Liver (tissue), 3 donors: ENCODE data around the gene FPR3.
"Not testable (repeated sequence)": the region's sequence is repeated elsewhere in the genome, so short reads cannot be mapped to it uniquely, and the experiment has no call there.

Experiments
- CTCF ChIP-seq: fragments of 150-350 bp; IDR thresholded peaks from 2 replicates; pipeline ENCODE4 v1.5.1; 2017; ENCODE audit warnings: improper control_type of control experiment, low read depth, low read length; ENCODE audit not compliant: missing input control
- EGR1 ChIP-seq, 2 donors: IDR thresholded peaks; 2 replicates each; pipeline ENCODE4 v1.6.1; 2016 to 2018; ENCODE audit warnings: antibody characterized with exemption in 2 of 2, low read depth in 2 of 2
- GABPA ChIP-seq, 2 donors: IDR thresholded peaks in 1 of 2; conservative IDR thresholded peaks in 1 of 2; 2 replicates each; pipeline ENCODE4 v1.6.1; 2016; ENCODE audit warnings: antibody characterized with exemption in 2 of 2, mild to moderate bottlenecking in 1 of 2, moderate library complexity in 1 of 2
- TAF1 ChIP-seq: conservative IDR thresholded peaks from 2 replicates; pipeline ENCODE4 v1.6.1; 2016; ENCODE audit warnings: antibody characterized with exemption, mild to moderate bottlenecking
- YY1 ChIP-seq: IDR thresholded peaks from 2 replicates; pipeline ENCODE4 v1.6.1; 2016; ENCODE audit warnings: antibody characterized with exemption, mild to moderate bottlenecking
- donor health status: healthy.
- donor health status: healthy.

- not testable (repeated sequence) for TF ChIP-seq GABPA (IDR thresholded peaks at IDR 0.05 in 1 of 2, conservative IDR thresholded peaks at IDR 0.05 in 1 of 2); CTCF; EGR1 (IDR thresholded peaks at IDR 0.05; ENCODE audit: low read depth in 2 of 2); TAF1; YY1
Measured at GRCh38 chr19:51804789-51805188, 9.8 kb downstream of the FPR3 start.
